AG10803 (cell line): Measurements from ENCODE around the gene SORBS2.

Experiments used
- DNase-seq: peaks from one replicate; pipeline ENCODE4 v3.0.0; 2010; ENCODE audit warnings: low read depth
- H3K4me3 ChIP-seq: 2 replicates; pipeline ENCODE4 v1.5.1; 2011; ENCODE audit warnings: mild to moderate bottlenecking, low read length, control low read depth
- CTCF ChIP-seq: conservative IDR thresholded peaks from 2 replicates; pipeline ENCODE4 v1.5.1; 2011; ENCODE audit warnings: mild to moderate bottlenecking, low read length, control low read depth, inconsistent platforms

SORBS2 gene

GRCh38 chr4:185745891-185746290 is 66.1 kb downstream of the SORBS2 start:
- no peak for DNase-seq
- no peak overlapping the region for H3K4me3 ChIP-seq
- TF ChIP-seq CTCF: no peak

DNA sequence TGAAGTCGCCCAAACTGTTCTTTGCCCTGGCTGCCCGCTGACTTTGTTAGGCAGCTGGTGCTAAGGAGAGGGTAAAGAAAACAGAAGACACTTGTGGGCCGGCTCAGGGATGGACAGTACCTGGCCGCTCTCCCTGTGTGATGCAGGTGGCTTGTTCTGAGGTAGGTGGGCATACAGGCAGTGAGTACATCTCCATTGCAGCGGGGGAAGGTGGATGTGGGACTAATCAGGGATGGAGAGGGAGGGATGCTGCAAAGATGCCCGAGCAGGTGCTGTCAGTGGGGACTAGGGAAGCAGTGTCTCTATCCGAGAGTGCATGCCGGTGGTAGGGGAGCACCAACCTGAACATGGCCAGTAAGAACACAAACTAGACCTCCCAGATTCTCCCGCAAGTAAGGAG is 67.0 kb downstream of the SORBS2 start:
- H3K4me3 ChIP-seq: no peak overlapping the region
- no peak for TF ChIP-seq CTCF
- DNase-seq: no peak

- H3K4me3 ChIP-seq: no peak overlapping the region
- DNase-seq: no peak
Measured at GRCh38 chr4:185744488-185744862, 67.5 kb downstream of the SORBS2 start.

GRCh38 chr4:185743722-185744487 is 68.1 kb downstream of the SORBS2 start:
- DNase-seq: no peak
- TF ChIP-seq CTCF: no peak
- no peak overlapping the region for H3K4me3 ChIP-seq

More at GRCh38 chr4:185744488-185744862, 67.5 kb downstream of the SORBS2 start:
- TF ChIP-seq CTCF: no peak

DNA sequence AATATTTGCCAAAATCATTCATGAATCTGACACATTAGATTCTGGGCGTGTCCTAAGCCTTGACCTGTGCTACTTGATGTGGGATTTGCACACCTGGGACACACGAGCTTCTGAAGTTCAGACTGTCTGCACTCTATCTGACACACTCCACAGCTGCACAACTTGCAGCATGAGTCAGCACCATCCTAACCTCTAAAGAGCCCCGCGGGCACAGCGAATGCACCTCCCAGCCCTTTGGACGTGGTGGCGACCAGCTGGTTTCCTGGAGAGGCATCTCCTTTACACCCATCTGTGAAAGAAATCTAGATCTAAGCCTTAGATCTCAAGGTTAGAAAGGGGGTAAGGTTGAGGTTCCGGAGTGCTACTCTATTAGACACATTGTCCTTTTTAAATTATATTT is 69.2 kb downstream of the SORBS2 start:
- no peak for DNase-seq
- no peak overlapping the region for H3K4me3 ChIP-seq
- TF ChIP-seq CTCF: no peak

DNA sequence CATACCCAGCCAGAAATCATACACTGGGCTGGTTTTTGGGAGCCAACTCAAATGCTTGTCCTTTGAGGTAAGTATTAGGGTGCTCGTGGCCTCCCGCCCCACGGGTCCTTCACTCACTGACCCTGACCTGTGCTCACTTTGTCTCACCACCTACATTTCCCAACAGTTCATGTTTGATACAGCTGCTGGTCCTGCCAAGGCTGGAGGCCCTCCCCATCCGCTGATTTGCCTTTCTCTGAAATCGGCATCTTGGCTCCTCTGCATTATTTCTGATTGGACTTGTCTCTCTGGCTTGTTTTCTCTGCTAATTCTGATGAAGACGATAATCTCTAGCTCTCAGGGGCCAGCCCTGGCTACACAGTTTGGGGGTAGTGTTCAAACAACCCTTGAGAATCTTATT is 70.2 kb downstream of the SORBS2 start:
- DNase-seq: no peak
- no peak for TF ChIP-seq CTCF
- H3K4me3 ChIP-seq: no peak overlapping the region

- DNase-seq: peak; percentile 34
- H3K4me3 ChIP-seq: no peak overlapping the region
- no peak for TF ChIP-seq CTCF
Measured at GRCh38 chr4:185740471-185740873, 71.5 kb downstream of the SORBS2 start.
